22Rv1 (cell line): ENCODE data around the gene BCL11B.

Experiments used
- H3K27ac ChIP-seq: fragments of 450-650 bp; 2 replicates; pipeline ENCODE4 v1.5.1; 2017
- ZFX ChIP-seq: fragments of 450-650 bp; IDR thresholded peaks from 2 replicates; pipeline ENCODE4 v1.6.1; 2017; ENCODE audit warnings: antibody characterized with exemption, borderline replicate concordance
- TF ChIP-seq, protein P1 (sequence below): fragments of 450-650 bp; IDR thresholded peaks from 2 replicates; pipeline ENCODE4 v1.5.1; 2017; ENCODE audit warnings: mild to moderate bottlenecking

The BCL11B gene

DNA sequence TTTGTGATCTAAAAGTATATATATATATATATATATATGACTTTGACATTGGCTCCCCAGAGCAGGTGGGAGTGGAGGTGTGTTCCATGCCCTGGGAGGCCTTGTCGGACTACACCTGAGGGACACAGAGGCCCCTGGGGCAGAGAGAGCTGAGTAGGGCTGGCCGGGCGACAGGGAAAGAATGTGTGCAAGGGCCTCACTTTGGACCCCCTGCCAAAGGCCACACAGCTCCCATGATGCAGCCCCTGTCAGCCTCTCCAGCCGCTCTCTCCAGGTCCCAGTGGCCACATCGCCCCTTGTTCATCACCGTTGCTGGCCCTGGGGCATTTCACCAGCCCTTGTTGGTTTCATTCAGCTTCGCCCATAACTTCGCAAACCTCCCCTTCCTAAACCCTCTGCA is 123.9 kb downstream of the BCL11B start:
- TF ChIP-seq, protein P1, sequence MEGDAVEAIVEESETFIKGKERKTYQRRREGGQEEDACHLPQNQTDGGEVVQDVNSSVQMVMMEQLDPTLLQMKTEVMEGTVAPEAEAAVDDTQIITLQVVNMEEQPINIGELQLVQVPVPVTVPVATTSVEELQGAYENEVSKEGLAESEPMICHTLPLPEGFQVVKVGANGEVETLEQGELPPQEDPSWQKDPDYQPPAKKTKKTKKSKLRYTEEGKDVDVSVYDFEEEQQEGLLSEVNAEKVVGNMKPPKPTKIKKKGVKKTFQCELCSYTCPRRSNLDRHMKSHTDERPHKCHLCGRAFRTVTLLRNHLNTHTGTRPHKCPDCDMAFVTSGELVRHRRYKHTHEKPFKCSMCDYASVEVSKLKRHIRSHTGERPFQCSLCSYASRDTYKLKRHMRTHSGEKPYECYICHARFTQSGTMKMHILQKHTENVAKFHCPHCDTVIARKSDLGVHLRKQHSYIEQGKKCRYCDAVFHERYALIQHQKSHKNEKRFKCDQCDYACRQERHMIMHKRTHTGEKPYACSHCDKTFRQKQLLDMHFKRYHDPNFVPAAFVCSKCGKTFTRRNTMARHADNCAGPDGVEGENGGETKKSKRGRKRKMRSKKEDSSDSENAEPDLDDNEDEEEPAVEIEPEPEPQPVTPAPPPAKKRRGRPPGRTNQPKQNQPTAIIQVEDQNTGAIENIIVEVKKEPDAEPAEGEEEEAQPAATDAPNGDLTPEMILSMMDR: no peak
- no peak for TF ChIP-seq ZFX

DNA sequence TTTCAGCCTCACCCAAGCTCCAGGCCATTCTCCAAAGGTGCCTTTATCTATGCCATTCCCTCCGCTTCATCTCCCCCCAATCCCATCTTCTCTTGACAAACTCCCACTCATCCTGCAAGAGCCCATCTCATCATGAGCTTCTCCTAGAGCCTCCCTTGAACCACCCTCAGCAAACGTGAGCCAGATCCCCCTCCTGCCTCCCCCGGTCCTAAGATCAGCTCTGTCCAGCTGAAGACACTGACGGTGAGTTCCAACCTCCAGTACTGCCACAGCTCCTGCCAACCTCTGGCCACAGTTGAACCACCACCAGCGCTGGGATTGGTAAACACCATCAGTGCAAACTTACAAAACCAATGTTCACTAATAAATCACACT is 124.6 kb downstream of the BCL11B start:
- no peak for TF ChIP-seq ZFX
- TF ChIP-seq, protein P1: no peak
- no peak overlapping the region for H3K27ac ChIP-seq

More for the DNA sequence above, 123.9 kb downstream of the BCL11B start:
- no peak overlapping the region for H3K27ac ChIP-seq

DNA sequence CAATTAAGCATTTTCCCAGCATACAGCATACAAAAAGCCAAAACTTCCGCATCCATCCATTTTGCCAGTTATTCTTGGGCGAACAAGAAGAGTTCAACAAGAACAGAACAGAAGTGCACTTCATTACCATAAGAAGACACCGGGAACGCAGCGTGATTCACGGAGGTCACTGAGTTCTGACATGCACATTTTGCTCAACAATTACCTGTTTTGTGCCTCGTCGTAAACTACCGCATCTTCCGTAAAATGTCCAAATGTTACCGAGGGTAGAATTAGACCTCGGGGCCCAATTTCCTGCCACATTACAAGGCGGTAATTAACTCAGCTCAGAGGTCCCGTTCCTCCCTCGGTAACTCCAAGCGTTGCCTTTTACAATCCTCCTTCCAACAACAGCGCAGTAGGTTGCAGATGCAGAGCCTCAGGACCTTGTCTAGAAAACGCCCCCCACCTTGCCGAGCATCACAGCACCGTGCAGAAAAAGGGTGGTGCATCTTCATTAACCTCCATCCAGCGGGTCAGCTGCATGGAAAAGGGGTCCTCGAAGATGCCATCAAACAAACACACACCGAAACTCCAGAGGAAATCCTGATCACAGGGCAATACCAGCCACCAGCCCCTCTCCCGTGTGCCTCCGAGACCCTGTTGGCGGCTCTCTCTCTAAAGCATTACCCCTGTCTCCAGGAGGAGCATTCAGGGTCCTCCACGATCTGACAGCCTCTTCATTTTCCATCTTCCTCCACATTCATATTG is 125.2 kb downstream of the BCL11B start:
- TF ChIP-seq, protein P1: no peak
- no peak for TF ChIP-seq ZFX

DNA sequence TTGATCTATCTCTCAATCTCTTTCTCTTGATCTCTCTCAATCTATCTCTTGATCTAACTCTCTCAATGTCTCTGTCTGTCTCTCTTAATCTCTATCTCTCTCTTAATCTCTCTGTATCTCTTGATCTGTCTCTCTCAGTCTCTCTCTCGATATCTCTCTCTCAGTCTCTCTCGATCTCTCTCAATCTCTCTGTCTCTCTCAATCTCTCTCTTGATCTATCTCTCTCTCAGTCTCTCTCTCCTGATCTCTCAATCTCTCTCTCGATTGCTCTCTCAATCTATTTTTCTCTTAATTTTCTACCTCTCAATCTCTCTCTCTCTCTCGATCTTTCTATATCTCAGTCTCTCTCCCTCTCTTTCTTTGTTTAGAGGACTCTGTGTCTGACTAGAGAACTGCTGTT is 126.7 kb downstream of the BCL11B start:
- TF ChIP-seq, protein P1: no peak
- no peak for TF ChIP-seq ZFX
- H3K27ac ChIP-seq: no peak overlapping the region

More for the DNA sequence above, 125.2 kb downstream of the BCL11B start:
- H3K27ac ChIP-seq: no peak overlapping the region

DNA sequence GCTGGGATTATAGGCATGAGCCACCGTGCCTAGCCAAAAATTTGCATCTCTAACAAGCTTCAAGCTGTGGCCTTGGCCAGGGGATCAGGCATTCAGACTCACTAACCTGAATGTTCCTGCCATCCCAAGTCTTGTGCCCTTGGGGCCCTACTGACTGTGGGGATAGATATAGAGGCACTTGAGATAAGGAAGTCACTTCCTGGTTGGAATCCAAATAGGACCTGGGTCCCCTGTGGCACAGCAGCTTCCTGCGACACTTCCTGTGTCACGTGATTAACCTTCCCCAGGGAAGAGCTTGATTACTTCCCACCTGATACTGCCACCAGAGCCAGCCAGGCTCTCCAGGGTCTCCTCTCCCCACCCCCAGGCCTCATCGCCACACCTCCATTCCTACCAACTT is 128.2 kb downstream of the BCL11B start:
- no peak overlapping the region for H3K27ac ChIP-seq
- TF ChIP-seq ZFX: no peak
- TF ChIP-seq, protein P1: no peak

DNA sequence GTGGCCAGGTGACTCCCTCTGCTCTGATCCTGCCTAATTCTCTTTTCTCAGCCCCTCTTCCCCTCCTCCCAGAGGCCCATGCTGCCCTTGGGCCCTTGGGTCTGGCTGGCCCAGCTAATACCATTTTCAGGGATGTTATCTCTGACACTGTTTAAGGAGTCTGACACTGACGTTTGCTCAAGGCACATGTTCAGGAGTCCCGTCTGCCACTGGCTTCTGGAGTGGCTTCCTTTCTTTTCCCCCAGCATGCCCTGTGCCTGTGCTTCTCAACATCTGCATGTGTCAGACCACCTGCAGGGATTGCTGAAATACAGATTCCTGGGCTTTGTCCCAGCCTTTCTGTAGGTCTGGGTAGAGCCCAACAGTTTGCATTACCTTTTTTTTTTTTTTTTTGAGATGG is 128.9 kb downstream of the BCL11B start:
- TF ChIP-seq ZFX: no peak
- TF ChIP-seq, protein P1: no peak

DNA sequence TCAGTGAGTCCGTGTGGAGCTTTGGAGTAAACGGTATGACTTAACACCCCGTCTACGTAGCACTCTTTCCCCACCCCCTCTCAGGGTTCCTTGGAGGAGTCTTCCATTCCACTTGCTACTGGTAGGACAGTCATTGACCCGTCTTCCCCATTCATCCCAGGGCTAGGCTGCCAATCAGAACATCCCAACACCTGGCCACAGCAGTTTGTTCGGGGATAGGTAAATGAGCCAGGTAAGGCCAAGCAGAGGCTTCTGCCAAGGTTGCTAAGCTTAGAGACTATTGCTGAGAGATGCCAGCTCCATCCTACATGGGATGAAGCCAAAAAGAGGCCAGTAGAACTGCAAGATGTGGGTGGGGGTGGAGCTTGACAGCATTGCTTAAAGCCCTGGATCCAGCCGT is 130.8 kb downstream of the BCL11B start:
- TF ChIP-seq, protein P1: no peak
- TF ChIP-seq ZFX: no peak
- H3K27ac ChIP-seq: no peak overlapping the region

More for the DNA sequence above, 128.9 kb downstream of the BCL11B start:
- H3K27ac ChIP-seq: no peak overlapping the region
